MM.1S (cell line): ENCODE measurements around the gene ANXA10.

Experiments used
- DNase-seq: peaks from one replicate; pipeline ENCODE4 v3.0.0-alpha.2; 2015
- H2AFZ ChIP-seq: fragments of 300-600 bp; sonication (generic); 2 replicates; pipeline ENCODE4 v1.6.0; 2016; ENCODE audit warnings: antibody characterized with exemption, low read length
- H3F3A ChIP-seq: fragments of 300-600 bp; sonication (generic); 2 replicates; pipeline ENCODE4 v1.6.1; 2016; ENCODE audit warnings: mild to moderate bottlenecking, antibody characterized with exemption, low read length, moderate library complexity, mixed read lengths; ENCODE audit not compliant: insufficient read depth
- H3K27ac ChIP-seq: fragments of 300-600 bp; sonication (generic); 2 replicates; pipeline ENCODE4 v1.5.1; 2016; ENCODE audit warnings: mild to moderate bottlenecking, low read length
- H3K27me3 ChIP-seq: fragments of 300-600 bp; sonication (generic); replicated peaks from 2 replicates; pipeline ENCODE4 v1.6.0; 2016; ENCODE audit warnings: low read length; ENCODE audit not compliant: insufficient read depth
- H3K36me3 ChIP-seq: fragments of 300-600 bp; sonication (generic); replicated peaks from 2 replicates; pipeline ENCODE4 v1.6.1; 2016; ENCODE audit warnings: mild to moderate bottlenecking, low read length, mixed read lengths; ENCODE audit not compliant: insufficient read depth
- H3K4me1 ChIP-seq: fragments of 300-600 bp; sonication (generic); 2 replicates; pipeline ENCODE4 v1.6.1; 2016; ENCODE audit warnings: low read length, mixed read lengths
- H3K4me2 ChIP-seq: fragments of 300-600 bp; sonication (generic); 2 replicates; pipeline ENCODE4 v1.6.0; 2016; ENCODE audit warnings: low read depth, low read length
- H3K4me3 ChIP-seq: fragments of 300-600 bp; sonication (generic); 2 replicates; pipeline ENCODE4 v1.5.1; 2016; ENCODE audit warnings: low read length, mixed read lengths
- H3K79me2 ChIP-seq: fragments of 300-600 bp; sonication (generic); 2 replicates; pipeline ENCODE4 v1.6.1; 2016; ENCODE audit warnings: mixed run types, low read length, mixed read lengths
- H3K9ac ChIP-seq: fragments of 300-600 bp; sonication (generic); 2 replicates; pipeline ENCODE4 v1.6.1; 2016; ENCODE audit warnings: low read length, mixed read lengths
- H3K9me2 ChIP-seq: fragments of 300-600 bp; sonication (generic); replicated peaks from 2 replicates; pipeline ENCODE4 v1.6.1; 2016; ENCODE audit warnings: mild to moderate bottlenecking, low read length, mixed read lengths; ENCODE audit not compliant: insufficient read depth
- H3K9me3 ChIP-seq: fragments of 300-600 bp; sonication (generic); replicated peaks from 2 replicates; pipeline ENCODE4 v1.6.1; 2016; ENCODE audit warnings: mild to moderate bottlenecking, low read length, mixed read lengths; ENCODE audit not compliant: insufficient read depth
- H4K20me1 ChIP-seq: fragments of 300-600 bp; sonication (generic); 2 replicates; pipeline ENCODE4 v1.6.1; 2016; ENCODE audit warnings: mild to moderate bottlenecking, low read length, moderate library complexity, mixed read lengths; ENCODE audit not compliant: insufficient read depth
- EZH2 ChIP-seq: fragments of 300-600 bp; sonication (generic); optimal IDR thresholded peaks from 2 replicates; pipeline ENCODE3; 2017; ENCODE audit warnings: low read depth, mild to moderate bottlenecking, antibody characterized with exemption, low read length, mixed read lengths
- EZH2phosphoT487 ChIP-seq: fragments of 300-600 bp; sonication (generic); IDR thresholded peaks from 2 replicates; pipeline ENCODE4 v1.6.1; 2018; ENCODE audit warnings: antibody characterized with exemption, low read length
- TF ChIP-seq, protein P1 (sequence below): fragments of 300-600 bp; sonication (generic); IDR thresholded peaks from 2 replicates; pipeline ENCODE4 v1.5.1; 2016; ENCODE audit warnings: antibody characterized with exemption, low read length, mixed read lengths

ANXA10 gene

DNA sequence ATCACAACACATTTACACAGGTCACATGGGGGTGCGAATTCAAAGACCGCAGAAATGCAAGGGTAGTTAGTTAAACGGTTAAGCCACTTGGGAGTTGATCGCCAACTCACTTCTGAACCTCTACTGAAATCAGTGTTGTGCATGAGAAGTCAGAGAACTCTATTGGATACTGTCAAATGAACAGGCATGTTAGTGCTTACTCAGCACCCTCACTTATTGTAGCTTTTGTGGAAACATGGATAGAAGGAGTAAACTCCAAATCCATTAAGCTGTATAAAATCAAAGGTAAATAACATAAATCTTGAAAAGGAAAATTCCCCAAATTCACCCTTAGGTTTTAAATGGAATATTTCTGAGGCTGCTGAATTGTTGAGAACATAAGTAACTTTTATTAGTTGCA lies 17.5 kb upstream of the ANXA10 start:
- H2AFZ ChIP-seq, result no peak overlapping the region
- H3K27me3 ChIP-seq, result no peaks in the 10 kb centered on the region
- H3K9me2 ChIP-seq, result no peaks in the 10 kb centered on the region
- TF ChIP-seq, protein P1, sequence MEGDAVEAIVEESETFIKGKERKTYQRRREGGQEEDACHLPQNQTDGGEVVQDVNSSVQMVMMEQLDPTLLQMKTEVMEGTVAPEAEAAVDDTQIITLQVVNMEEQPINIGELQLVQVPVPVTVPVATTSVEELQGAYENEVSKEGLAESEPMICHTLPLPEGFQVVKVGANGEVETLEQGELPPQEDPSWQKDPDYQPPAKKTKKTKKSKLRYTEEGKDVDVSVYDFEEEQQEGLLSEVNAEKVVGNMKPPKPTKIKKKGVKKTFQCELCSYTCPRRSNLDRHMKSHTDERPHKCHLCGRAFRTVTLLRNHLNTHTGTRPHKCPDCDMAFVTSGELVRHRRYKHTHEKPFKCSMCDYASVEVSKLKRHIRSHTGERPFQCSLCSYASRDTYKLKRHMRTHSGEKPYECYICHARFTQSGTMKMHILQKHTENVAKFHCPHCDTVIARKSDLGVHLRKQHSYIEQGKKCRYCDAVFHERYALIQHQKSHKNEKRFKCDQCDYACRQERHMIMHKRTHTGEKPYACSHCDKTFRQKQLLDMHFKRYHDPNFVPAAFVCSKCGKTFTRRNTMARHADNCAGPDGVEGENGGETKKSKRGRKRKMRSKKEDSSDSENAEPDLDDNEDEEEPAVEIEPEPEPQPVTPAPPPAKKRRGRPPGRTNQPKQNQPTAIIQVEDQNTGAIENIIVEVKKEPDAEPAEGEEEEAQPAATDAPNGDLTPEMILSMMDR, result no peak
- no peak for TF ChIP-seq EZH2phosphoT487
- TF ChIP-seq EZH2, result no peak
- DNase-seq, result no peak
- no peaks in the 10 kb centered on the region for H3K9me3 ChIP-seq
- peaks cover 5% of the 10 kb centered on the region; the same call in 1 of the 2 replicates for H3F3A ChIP-seq
- H3K9ac ChIP-seq, result no peak overlapping the region
- H4K20me1 ChIP-seq, result no peaks in the 10 kb centered on the region
- H3K27ac ChIP-seq, result no peak overlapping the region
- peaks cover 24% of the 10 kb centered on the region for H3K4me1 ChIP-seq
- no peaks in the 10 kb centered on the region for H3K36me3 ChIP-seq
- H3K4me2 ChIP-seq, result no peak overlapping the region
- H3K4me3 ChIP-seq, result no peak overlapping the region
- H3K79me2 ChIP-seq, result no peaks in the 10 kb centered on the region

DNA sequence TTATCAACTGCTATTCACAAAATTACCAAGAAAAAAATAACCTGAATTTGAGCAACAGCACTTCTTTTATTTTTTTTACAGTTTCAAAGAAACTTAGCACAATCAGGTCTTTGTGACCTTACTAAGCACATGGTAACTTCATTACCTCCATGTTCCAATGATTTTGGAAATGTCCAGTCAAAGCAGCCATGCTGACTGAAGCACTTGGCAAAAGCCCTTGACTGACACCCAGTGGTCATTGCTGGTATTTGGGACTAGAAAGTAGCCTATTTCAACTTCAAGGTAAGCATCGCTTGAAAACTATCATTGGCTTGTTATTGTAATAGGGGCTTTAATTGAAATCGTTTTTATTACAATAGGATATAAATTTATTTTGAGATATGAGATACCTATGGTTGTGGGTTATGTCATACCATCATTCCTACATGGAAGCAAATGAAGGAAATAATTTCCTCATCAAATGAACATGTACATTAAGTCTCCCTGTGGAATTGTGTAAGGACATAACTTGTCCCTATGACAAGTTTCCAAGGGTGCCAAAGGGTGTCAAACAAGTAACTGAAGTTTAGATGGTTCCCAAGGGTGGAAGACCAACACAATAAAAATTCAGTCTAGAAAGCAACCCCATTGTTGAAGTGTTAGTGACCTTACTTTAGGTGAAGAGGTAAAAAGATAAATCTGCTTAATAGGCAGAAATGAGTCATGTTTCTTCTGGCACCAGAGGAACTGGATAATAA lies 15.2 kb upstream of the ANXA10 start:
- Histone ChIP-seq H3K4me2 (no peak overlapping the region), H4K20me1 (no peaks in the 10 kb centered on the region), H3K27me3 (no peaks in the 10 kb centered on the region), H2AFZ (no peak overlapping the region), H3K9ac (no peak overlapping the region), H3K9me3 (no peaks in the 10 kb centered on the region), H3K36me3 (no peaks in the 10 kb centered on the region), H3K4me1 (peaks cover 6% of the 10 kb centered on the region; the same call in 1 of the 2 replicates), H3K79me2 (no peaks in the 10 kb centered on the region), H3K4me3 (no peak overlapping the region), H3F3A (no peaks in the 10 kb centered on the region), H3K9me2 (no peaks in the 10 kb centered on the region), H3K27ac (no peak overlapping the region)
- DNase-seq, result peak; percentile 62
- TF ChIP-seq, protein P1, result peak; percentile 94
- no peak for TF ChIP-seq EZH2

DNA sequence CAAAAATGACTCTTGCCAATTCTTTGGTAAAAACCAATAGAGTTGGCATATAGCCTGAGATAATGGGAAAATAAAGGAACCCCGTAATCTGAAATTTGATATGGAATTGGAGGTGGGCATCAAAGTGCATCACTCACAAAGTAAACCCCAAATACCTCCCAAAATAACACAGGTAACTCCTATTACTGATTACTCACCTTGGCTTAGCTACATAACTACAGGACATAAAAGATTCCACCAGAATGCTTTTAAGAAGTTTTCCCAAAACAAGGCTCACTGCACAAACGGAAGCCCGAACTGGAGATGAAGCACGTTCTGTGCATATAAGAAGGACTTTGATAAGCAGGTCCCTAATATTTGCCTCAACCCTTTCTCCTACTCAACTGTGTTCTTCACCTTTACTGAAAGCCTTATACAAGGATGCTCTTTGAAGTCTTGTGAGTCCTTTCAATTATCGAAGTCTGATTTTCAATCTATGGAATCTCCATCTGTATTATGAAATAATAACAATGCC lies 14.6 kb upstream of the ANXA10 start:
- TF ChIP-seq, protein P1, result no peak
- TF ChIP-seq EZH2, result no peak
- no peak for TF ChIP-seq EZH2phosphoT487
- no peaks in the 10 kb centered on the region for H3K9me3 ChIP-seq
- H3K27ac ChIP-seq, result no peak overlapping the region
- no peaks in the 10 kb centered on the region for H3K27me3 ChIP-seq
- no peak overlapping the region for H3K9ac ChIP-seq
- no peak overlapping the region for H3K4me2 ChIP-seq
- no peaks in the 10 kb centered on the region for H3K36me3 ChIP-seq
- H2AFZ ChIP-seq, result no peak overlapping the region
- DNase-seq, result no peak
- H3F3A ChIP-seq, result no peaks in the 10 kb centered on the region
- H3K9me2 ChIP-seq, result no peaks in the 10 kb centered on the region
- H4K20me1 ChIP-seq, result no peaks in the 10 kb centered on the region
- no peak overlapping the region for H3K4me3 ChIP-seq
- no peaks in the 10 kb centered on the region for H3K4me1 ChIP-seq
- no peaks in the 10 kb centered on the region for H3K79me2 ChIP-seq
